Measurements from ENCODE around the gene NOX3. TPM values are rescaled to one million over a fixed set of nuclear protein-coding genes. Genes with fewer than 3 reads are reported as not detected.

NOX3 gene
- total RNA-seq, 1 donor from 2014 or later: not detected

DNA sequence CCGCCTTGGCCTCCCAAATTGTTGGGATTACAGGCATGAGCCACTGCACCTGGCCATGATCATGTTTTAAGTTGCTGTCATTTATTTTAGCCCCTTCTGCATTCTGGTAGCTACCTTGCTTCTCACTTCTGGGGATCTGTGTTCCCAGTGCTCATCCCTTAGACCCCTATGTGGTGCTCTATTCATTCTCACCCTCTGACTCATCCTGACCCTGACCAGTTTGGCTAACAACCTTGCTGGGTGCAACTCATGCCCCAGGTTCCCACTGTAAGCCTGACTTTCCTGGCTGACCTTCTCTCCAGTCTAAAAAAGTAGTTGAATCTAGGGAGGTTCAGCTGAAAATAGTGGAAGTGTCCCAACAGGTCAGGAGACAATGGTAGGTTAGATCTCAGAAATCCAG is 47.4 kb downstream of the NOX3 start:
- no peak overlapping the region for H3K4me3 Mint-ChIP-seq (ENCODE audit: unreplicated experiment)
- no peaks in the 10 kb centered on the region for H3K27me3 Mint-ChIP-seq (ENCODE audit: unreplicated experiment)
- H3K27ac Mint-ChIP-seq (ENCODE audit: unreplicated experiment): no peak overlapping the region
- H3K36me3 Mint-ChIP-seq (ENCODE audit: unreplicated experiment): no peaks in the 10 kb centered on the region
- TF ChIP-seq, protein P1, sequence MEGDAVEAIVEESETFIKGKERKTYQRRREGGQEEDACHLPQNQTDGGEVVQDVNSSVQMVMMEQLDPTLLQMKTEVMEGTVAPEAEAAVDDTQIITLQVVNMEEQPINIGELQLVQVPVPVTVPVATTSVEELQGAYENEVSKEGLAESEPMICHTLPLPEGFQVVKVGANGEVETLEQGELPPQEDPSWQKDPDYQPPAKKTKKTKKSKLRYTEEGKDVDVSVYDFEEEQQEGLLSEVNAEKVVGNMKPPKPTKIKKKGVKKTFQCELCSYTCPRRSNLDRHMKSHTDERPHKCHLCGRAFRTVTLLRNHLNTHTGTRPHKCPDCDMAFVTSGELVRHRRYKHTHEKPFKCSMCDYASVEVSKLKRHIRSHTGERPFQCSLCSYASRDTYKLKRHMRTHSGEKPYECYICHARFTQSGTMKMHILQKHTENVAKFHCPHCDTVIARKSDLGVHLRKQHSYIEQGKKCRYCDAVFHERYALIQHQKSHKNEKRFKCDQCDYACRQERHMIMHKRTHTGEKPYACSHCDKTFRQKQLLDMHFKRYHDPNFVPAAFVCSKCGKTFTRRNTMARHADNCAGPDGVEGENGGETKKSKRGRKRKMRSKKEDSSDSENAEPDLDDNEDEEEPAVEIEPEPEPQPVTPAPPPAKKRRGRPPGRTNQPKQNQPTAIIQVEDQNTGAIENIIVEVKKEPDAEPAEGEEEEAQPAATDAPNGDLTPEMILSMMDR (IDR thresholded peaks at IDR 0.05): no peak
- DNase-seq (ENCODE audit: extremely low spot score, unreplicated experiment): no peak
- H3K4me1 Mint-ChIP-seq (ENCODE audit: unreplicated experiment): no peaks in the 10 kb centered on the region
- no peaks in the 10 kb centered on the region for H3K9me3 Mint-ChIP-seq (ENCODE audit: unreplicated experiment)

GRCh38 chr6:155406801-155407200 is 48.8 kb downstream of the NOX3 start:
- Mint-ChIP-seq H3K27me3 (ENCODE audit: unreplicated experiment) (peaks cover 3% of the 10 kb centered on the region), H3K27ac (ENCODE audit: unreplicated experiment) (no peak overlapping the region), H3K9me3 (ENCODE audit: unreplicated experiment) (no peaks in the 10 kb centered on the region), H3K36me3 (ENCODE audit: unreplicated experiment) (no peaks in the 10 kb centered on the region), H3K4me3 (ENCODE audit: unreplicated experiment) (no peak overlapping the region), H3K4me1 (ENCODE audit: unreplicated experiment) (no peaks in the 10 kb centered on the region)
- TF ChIP-seq, protein P1 (IDR thresholded peaks at IDR 0.05): no peak
- DNase-seq (ENCODE audit: extremely low spot score, unreplicated experiment): no peak

DNA sequence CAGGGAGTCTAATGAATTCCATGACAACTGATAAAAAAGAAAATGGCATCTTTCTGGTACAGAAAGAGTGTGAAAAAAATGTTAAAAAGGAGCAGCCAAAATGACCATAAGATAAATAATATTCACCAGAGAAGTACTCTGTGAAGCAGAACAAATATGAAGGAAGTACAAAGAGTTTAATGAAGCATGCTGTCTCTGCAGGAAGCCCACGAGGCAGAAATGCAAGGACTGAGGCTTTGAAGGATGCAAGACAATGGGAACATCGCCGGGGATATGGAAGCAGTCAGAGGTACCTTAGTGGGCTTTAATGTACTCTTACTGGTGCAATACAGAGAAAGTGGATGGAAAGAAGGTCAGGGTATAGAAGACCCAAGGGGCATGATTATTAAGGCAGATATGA is 50.7 kb downstream of the NOX3 start:
- Mint-ChIP-seq H3K36me3 (ENCODE audit: unreplicated experiment) (no peaks in the 10 kb centered on the region), H3K9me3 (ENCODE audit: unreplicated experiment) (no peaks in the 10 kb centered on the region), H3K4me3 (ENCODE audit: unreplicated experiment) (no peak overlapping the region), H3K27me3 (ENCODE audit: unreplicated experiment) (peaks cover 3% of the 10 kb centered on the region), H3K4me1 (ENCODE audit: unreplicated experiment) (no peaks in the 10 kb centered on the region), H3K27ac (ENCODE audit: unreplicated experiment) (no peak overlapping the region)
- TF ChIP-seq, protein P1 (IDR thresholded peaks at IDR 0.05): no peak
- no peak for DNase-seq (ENCODE audit: extremely low spot score, unreplicated experiment)

- no peak overlapping the region for H3K4me3 Mint-ChIP-seq (ENCODE audit: unreplicated experiment)
- no peaks in the 10 kb centered on the region for H3K4me1 Mint-ChIP-seq (ENCODE audit: unreplicated experiment)
- no peak overlapping the region for H3K27ac Mint-ChIP-seq (ENCODE audit: unreplicated experiment)
- no peaks in the 10 kb centered on the region for H3K36me3 Mint-ChIP-seq (ENCODE audit: unreplicated experiment)
- peaks cover 3% of the 10 kb centered on the region for H3K27me3 Mint-ChIP-seq (ENCODE audit: unreplicated experiment)
- DNase-seq (ENCODE audit: extremely low spot score, unreplicated experiment): no peak
- no peaks in the 10 kb centered on the region for H3K9me3 Mint-ChIP-seq (ENCODE audit: unreplicated experiment)
- TF ChIP-seq, protein P1 (IDR thresholded peaks at IDR 0.05): no peak
Measured at GRCh38 chr6:155402656-155403304, 52.9 kb downstream of the NOX3 start.

DNA sequence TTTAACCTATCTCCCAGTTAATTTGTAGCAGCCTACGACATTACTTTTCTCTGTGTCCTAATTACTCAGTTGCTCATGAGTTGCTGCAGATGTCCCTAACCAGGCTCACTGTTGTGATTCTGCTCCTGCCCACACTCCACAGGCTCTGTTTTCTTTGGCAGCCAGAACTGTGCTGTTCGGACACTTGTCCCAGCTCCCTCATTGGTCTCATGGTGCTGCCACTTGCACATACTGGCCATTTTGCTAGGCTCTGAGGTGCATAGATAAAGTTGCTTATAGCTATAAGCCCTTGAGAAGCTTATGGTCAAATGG is 55.0 kb downstream of the NOX3 start:
- Mint-ChIP-seq H3K9me3 (ENCODE audit: unreplicated experiment) (no peaks in the 10 kb centered on the region), H3K27ac (ENCODE audit: unreplicated experiment) (no peak overlapping the region), H3K27me3 (ENCODE audit: unreplicated experiment) (peaks cover 3% of the 10 kb centered on the region), H3K4me1 (ENCODE audit: unreplicated experiment) (no peaks in the 10 kb centered on the region), H3K4me3 (ENCODE audit: unreplicated experiment) (no peak overlapping the region), H3K36me3 (ENCODE audit: unreplicated experiment) (no peaks in the 10 kb centered on the region)
- no peak for DNase-seq (ENCODE audit: extremely low spot score, unreplicated experiment)
- TF ChIP-seq, protein P1 (IDR thresholded peaks at IDR 0.05): no peak
